ENCODE measurements around the gene TNP1.

TNP1 gene

DNA sequence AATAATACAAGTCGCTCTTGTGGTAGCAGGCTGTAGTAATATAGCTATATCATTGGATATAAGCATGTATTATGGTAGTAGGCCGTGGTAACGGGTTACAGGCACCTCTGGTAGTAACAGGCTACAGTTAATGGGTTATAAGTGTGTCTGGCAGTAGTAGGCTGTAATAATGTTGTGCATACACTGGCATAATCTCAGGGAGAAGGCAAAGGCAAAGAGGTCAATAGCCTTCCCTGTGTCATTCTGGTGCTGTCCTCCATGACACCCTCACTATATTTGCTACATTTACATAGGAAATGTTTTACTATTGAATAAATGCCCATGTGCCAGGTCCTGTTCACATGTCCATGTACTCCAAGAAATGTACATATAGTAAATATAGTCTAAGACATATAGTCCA lies 12.8 kb upstream of the TNP1 start:
- DNase-seq, result no peak

DNA sequence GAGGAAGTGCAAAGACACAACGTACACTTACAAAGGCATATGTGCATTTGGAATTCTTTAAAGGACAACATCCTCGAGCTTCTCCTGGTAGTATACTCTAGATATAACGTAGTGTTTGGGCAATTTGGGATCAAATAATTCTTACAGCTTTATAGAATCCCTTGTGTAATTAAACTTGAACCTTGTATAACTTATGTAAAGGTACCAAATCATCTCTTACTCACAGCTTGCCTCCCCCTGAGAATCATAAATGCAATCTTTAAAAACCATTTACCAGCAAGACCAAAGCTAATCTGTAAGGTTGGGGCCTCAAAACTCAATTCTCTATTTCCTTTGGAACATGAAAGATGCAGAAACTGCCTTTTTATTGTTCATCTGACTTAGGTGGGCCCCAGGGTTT lies 12.2 kb upstream of the TNP1 start:
- DNase-seq, result no peak

DNA sequence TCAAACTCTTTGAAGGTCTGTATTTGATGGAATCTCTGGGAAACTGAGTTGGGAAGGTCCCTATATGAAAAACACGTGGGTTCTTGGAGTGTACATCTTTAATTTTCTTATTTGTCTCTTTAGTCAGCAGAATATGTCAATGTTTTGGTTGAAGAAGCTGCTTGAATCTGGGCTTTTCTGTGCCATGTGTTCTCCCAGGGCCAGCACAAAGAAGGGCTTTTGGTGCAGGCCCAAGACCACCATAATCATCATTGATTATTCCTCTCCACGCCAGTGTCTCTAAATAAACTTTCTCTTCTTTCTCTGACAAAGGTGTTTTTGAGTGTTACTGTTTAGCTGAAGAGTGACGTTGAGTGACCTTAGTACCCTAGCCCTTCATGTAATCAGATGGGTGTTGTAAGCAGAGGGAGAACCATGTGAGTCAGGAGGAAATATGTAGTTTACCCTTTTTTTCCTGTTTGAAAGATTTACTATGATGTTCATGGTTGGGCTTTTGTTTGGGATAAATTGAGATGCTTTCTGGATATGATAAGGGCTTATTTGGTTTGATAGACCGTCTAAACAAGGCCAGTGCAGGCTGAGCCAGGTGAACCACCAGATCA lies 11.6 kb upstream of the TNP1 start:
- DNase-seq, result no peak

DNA sequence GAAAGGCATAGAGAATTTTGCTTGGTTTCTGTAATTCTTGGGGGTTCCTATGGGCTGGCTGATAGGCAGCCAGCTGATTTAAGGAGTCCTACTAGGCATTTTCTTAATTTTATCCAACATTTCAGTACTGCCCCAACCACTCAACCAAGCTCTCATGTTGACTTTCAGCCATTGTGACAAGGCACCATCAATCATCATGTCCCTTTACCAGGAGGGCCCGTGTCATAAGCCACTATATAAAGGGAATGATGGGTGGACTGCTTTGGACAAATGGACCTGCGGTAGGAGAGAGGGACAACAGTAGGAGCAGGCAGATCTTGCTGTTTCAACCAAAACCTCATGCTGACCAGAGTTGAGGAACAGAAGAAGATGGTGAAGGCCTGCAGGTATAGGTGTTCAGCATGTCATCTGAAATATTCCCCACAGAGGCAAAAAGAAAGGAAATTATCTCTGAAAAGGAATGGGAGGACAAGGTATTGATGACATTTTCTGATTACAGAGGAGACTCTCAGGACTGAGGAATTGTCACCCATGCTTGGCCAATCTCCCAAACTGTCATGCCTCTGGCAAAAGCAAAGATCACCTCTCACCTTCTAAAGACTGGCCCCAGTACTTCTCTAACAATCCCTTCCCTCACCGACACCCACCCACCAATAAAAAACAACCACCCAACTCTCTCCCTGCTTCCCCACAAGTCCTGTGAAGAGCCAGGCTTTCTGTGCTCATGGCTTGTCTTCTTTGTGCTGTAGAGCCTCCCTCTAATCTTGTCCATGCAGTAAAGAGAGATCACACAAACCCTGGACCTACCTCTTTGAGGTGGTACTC lies 10.9 kb upstream of the TNP1 start:
- no peak for DNase-seq

DNA sequence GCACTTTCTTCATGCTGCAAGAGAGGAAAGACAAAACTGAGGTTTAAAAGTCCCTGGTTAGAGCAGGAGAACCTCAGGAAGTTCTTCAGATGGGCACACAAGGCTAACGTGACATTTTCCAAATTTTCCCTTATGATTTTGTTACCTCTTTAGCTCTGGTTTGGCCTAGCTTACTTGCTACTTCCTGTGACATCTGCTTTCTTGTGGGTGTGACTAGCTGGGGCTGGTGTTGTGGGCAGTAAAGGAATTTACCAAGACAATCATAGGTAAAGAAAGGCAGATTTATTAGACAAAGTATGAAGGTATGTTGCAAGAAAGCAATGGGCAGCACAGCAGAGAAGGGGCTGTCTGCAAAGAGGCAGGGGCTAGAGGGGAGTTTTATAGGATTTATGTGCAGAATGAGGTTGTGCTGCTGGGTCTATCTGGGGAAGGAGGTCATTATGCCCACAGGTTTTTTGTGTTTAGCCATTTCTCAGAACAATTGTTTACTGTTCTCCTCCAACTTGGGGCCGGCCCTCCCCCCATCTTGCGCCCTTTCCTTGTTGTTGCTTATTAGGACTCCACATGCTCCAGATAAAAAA lies 6.7 kb upstream of the TNP1 start:
- no peak for DNase-seq

DNA sequence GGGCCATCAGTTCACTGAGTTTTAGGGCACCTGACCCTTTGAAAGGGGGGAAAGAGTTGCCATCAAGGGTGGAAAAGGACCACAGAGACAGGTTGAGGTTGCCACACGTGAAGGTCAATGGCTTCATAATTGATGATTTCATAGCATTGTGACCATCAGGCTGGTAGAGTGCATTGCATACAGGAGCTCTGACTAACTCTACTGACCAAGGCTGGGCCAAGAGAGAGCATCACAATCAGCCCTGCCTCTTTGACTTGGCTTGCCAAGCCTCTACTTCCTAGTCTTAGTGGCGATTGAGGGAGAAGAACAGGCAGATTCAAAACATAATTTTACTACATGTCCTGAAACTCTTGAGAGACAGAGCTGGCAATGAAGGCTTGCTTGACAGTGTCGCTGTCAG lies 5.8 kb upstream of the TNP1 start:
- DNase-seq, result peak in 1 of 2 donors; percentile 3

DNA sequence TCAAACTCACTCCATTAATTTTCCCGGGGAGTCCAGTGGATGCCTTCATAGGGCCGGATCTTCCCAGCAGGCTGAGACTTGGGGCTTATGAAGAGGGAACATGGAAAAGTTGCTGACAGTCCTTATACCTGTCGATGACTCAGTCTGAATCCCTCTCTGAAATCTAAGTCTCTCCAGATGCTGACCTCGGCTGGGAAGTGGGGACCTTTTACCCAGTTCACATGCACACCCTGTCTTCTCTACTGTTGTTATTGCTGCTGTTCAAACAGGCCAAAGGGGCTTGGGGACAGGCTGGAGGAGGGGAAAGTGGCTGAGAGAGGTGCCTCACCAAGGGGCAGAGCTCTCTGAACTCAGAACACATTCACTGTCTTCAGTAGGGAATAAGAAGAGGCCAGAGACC lies 4.1 kb upstream of the TNP1 start:
- DNase-seq, result no peak

DNA sequence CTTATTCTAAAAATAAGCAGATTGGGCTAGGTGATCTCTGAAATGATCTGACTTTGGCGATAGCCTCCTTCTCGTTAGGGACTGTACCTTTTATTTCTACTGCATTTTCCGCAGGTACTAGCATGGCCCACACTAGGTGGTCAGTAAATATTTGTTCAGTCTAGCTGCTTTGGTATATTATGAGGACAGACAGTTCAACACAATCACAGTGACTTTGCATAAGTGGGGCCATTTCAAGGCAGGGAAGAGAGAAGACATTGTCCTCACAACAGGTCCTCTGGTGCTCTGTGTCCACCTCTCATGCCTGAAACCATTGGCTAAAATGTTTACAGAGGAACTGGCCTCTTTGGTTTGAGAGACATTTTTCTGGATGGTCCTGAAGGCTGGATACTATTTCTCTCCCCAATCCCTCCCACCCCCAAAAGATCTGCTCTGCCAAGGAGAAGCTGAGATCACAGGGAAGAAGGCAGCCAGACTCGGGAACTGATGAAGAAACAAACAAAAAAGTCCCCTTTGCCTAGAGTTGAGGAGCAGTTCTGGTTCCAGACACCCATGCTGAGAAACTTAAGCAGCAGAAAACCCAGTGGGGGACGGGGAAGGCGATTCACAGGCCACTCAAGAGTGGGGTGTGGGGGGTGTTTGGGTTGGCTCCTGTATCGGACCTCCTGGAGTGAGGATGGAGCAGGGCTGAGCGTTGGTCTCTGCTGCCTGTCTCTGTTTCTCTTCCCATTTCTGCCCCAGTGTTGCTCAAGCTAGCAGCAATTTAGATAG lies 2.9 kb upstream of the TNP1 start:
- DNase-seq, result no peak

DNA sequence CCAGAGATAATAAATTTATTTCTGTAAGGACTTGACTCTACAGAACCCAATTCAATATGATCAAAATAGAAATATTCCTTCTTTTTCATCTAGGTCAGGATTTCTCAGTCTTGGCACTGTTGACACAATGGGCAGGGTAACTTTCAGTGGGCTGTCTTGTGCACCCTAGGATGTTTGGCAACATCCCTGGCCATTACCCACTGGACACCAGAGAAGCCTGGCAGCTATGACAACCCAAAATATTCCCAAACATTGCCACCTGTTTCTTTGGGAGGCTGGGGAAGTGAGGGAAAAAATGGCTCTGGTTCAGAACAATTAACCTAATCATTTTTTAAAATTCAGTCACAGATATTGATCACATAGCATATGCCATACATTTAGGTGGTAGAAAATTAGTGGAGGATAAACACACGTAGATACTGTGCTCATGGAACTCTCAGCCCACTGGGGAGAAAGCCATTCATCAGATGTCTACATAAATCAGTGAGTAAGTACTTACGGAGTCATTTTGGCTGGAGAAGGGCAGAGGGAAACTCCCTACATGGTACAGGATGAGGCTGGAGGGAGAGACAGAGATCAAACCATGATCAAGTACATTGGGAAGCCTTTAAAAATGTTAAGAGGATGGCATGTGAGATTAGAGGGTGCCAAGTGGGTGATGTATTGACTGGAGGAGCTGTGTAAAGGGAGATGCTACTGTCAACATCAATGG lies 718 bp upstream of the TNP1 start:
- no peak for DNase-seq

DNA sequence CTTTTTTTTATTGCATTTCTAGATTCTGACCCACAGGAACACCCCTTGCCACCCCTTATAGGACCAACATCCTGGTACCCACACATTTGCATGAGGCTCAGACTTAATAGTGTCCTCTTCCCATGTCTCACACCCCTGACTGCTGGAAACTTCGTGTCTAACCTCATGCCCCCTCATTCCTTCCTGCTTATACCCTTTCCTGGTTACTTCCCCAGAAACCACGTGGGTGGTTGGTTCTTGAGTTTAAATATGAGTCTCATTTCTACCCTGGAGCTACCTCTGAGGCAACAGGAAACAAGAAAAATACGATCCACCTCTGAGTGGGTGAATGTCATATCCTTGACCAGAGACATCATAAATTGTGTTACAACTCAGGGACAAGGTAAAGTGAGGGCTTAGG lies 1.6 kb downstream of the TNP1 start:
- DNase-seq, result peak in 1 of 2 donors; percentile 3

DNA sequence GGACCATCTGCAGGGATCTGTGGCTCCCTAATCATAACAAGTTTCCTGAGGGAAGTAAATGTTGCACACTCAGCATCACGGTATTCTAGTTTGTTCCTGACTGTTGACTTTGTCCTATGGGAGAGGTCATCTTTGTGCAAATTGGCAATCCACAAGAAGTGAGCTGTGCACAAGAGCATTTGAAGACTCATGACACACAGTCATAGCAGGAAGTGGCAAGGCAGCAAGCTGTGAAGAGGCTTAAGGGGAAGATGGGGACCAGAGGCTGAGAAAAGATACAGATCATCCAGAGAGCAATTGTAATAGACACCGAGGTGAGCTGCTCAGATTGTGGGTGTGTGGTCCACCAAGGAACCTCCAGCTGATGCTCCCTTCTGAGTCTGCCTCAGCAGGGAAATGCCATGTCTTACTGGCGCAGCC lies 2.7 kb downstream of the TNP1 start:
- peak in 1 of 2 donors; percentile 12 for DNase-seq

DNA sequence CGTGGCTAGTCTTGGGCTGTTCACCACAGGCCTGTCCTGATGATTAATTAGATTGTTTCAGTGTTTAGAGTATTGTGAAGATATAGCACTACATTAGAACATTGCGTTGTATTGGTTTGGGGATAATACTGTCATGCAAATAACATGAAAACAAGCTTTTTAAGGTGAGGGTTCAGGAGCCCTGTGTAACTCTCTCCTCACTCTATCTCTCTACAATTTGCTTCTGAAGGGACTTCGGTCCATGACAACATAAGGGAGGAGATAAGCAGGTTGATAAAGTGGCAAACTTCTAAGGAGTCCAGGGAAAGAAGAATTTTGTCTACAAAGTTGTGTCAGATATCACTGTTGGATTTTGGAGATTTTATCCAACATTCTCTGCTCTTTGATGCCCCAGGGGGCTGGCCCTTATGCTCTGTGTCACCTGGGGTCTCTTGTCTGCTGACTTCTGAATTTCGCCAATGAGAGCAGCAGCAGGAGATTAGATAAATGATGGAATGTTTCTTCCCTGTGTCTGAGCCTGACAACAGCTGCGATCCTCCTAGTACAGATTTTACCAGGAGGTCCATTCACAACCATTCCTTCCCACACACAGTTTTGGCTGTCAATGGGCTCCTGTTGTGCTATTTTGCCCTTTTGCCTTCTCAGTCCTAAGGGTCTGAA lies 3.3 kb downstream of the TNP1 start:
- no peak for DNase-seq

DNA sequence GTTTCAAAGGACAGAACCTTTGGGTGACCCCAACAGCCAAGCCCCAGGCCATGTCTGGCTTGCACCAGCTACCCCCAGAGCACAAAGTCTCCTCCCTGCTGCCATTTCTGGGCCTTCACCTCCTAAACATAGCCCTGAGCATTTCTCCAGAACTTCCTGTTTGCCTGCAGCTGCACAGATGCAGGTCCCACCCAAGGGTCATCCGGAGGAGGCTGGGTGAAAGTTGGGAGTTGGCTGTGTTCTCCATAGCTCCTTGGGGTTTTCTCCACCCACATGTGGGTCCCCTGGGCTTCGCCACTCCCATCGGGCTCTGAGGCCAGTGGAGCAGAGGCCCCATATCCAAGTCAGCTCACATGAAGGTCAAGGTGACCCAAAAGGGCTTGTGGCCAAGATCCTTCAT lies 4.3 kb downstream of the TNP1 start:
- DNase-seq, result no peak

DNA sequence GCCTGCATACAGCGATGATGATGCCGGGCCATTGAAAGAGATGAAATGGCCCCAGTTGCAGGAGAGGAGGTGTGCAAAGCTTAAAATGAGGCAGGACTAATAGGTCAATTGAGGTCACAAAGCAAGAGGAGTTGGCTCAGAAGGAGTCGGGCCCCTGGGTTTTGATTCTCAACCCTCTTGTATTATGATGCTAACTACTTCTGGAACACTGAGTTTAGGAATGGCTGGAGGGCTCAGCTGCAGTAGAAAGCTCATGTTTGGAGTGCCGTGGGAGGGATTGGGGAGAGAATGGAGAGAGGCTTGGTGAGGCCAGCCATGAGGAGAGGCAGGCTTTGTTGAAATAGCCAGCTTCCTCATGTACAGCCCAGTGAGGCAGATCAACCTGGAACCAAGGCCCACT lies 4.8 kb downstream of the TNP1 start:
- no peak for DNase-seq

DNA sequence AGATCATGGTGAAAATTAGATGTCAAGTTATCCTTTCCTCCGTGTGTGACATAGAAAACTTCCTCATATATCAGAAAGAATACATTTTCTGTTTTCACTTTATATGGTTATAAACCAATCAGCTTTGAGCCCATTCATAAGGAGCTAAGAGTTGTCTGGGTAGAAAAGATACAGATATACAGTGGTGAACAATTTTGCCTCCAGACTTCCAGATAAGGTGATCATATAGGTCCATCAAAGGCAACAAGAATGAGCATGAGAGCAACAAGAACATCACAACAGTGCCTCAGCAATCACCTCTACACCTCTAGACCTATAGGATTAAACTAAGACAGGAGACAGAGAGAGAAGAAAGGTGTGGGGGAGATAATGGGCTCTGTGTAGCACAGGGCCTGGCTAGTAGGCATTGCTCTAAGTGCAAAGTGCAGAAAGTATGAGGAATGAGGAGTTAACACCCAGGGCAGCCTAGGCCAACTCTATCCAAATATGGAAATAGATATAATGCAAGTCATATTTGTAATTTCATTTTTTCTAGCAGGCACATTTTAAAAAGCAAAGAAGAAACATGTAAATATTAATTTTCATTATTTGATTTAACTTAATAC lies 8.3 kb downstream of the TNP1 start:
- no peak for DNase-seq

DNA sequence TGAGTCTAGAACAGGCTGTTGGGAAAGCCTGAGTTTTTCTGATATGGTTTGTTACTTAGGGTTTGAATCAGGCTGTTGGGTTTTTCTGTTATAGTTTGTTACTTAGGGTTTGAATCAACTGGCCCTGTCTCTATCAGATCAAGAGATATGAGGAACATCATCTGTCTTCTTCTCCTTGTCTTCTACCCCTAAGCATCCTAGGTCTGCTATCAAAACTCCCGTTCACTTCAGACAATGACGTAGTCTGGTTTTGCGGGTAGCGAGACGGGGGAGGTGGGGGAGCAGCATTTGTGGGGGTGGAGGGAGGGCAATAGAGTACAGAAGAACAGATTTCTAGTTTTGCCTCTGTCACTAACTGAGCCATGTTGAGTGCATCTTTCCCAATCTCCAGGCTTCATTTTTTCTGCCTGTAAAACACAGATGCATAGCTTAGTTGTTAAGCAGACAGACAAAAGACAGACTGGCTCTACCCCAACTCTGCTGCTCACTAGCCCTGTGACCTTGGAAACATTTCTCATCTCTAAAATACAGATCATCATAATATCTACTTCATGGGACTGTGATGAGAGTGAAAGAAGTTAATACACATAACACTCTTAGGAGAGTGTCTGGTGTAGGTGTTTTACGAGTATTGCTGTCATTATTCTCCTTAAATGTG lies 9.1 kb downstream of the TNP1 start:
- DNase-seq, result no peak

DNA sequence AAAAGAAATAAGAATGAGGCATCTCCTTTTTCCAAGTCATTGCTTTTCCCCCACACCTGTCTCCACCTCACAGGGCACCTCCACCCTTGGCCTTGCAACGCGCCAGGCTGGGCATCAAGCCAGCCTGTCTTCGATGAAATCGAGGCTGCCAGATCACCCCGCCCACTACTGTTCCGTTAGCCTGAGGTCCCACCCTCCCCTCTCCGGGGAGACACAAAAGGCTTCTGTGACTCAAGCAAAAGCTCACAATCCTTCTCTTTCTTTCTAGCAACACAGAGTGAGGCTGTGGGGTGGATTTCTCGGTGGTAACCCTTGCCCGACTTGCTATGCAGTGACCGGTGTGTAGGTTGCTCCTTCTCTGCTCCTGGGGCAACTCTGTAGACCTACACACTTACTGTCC lies 9.9 kb downstream of the TNP1 start:
- no peak for DNase-seq

DNA sequence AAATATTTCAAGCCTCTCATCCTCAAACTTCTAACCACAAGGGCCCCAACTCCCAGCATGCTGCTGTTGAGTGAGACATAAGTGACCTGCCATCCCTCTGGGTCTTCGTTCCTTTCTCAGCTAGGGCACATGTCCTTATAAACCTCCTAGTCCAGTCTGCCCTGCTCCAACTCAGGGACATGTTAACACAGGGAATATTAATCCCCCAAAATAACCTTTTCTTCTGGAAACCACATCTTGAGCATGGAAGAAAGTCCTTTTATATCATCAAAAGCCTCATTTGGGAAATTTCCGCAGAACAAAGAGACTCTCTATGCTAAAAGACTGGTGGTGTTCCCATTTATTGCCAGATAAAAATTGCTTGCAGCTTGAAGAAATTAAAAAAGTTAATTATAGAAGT lies 14.4 kb downstream of the TNP1 start:
- DNase-seq, result no peak

DNA sequence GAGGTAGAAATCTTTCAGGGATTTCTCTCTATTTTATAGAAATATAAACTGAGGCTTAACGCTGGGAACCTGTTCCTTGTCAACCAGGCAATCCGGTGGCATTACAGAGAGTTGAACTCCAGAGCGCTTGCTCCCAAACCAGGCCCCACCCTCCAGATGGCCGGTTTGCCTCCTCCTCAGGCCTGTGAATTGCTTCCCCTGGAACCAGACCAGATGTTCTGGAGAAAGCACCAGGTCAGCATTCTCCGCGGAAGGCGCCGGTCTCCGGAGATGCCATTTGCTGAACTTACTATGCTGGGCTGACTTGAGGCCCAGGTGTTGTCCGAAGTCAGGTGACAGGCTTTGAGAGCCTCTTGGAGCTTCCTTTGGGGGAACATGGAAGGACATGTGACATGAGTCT lies 17.2 kb downstream of the TNP1 start:
- DNase-seq, result no peak

DNA sequence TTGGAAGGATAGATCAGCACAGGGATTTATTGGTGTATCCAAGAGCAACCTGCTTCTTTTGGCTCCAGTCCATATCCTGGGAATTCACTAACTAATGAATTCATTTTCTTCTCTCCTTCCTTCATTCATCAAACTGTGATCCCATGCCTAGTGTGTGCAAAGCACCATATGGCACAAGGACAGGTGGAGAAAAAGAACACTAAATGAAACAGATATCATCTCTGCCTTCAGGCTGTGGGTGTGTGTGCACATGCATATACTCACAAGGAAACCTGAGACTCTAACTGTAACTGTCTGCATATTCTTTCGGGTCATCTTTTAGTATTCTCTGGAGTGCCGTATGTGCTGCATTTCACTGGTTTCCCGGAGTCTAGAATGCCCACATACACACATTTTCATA lies 20.2 kb downstream of the TNP1 start:
- DNase-seq, result no peak

DNA sequence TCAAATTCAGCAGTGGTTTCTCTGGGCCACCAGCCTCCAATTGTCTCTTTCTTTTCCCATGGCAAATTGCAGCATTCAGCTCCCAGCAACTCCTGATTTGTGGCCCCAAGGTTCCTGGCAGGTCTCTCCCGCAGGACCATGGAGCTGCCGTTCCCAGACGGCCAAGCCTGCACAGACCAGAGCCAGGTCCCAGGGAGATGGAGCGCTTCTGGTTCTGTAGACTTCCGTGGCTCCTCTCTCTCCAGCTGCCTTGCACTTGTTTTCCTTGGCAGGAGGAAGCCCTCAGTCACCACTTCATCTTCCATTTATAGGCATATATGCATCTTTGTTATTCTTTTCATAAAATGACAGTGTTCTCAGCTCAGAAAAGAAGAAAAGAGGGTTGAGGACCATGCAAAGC lies 21.7 kb downstream of the TNP1 start:
- DNase-seq, result no peak
